Psoas muscle (tissue), 8 donors: ENCODE results near the gene INAFM2. TPM values are rescaled to one million over a fixed set of nuclear protein-coding genes. Genes with fewer than 3 reads are reported as not detected.

ENCODE experiments used
- ATAC-seq, 4 donors: fragments of 200-7000 bp; cut with Tn5 transposase; one replicate each; pipeline ENCODE4 v1.9.1; 2020; ENCODE audit warnings: moderate library complexity in 3 of 4, mild to moderate bottlenecking in 2 of 4
- DNase-seq, 2 donors: peaks; one replicate each; pipeline ENCODE4 v3.0.0-alpha.2; 2020
- H3K27ac ChIP-seq: fragments of 200-600 bp; one replicate; pipeline ENCODE4 v1.8.0; 2022
- H3K27me3 ChIP-seq, 3 donors: fragments of 200-600 bp in 1 of 3; one replicate each; pipeline versions ENCODE4 v1.6.1 to v1.8.0; 2013 to 2022; ENCODE audit warnings: low read length in 2 of 3, mild to moderate bottlenecking in 2 of 3, moderate library complexity in 1 of 3; ENCODE audit not compliant: insufficient read depth in 3 of 3
- H3K36me3 ChIP-seq, 2 donors: fragments of 200-600 bp in 1 of 2; one replicate each; pipeline versions ENCODE4 v1.6.1 to v1.8.0; 2013 to 2022; ENCODE audit warnings: low read depth in 1 of 2, mild to moderate bottlenecking in 1 of 2, moderate library complexity in 1 of 2; ENCODE audit not compliant: insufficient read depth in 1 of 2
- H3K4me1 ChIP-seq: fragments of 200-600 bp; one replicate; pipeline ENCODE4 v1.8.0; 2022
- H3K4me3 ChIP-seq: fragments of 200-600 bp; one replicate; pipeline ENCODE4 v1.8.0; 2022; ENCODE audit warnings: mild to moderate bottlenecking
- H3K9me3 ChIP-seq: fragments of 200-600 bp; one replicate; pipeline ENCODE4 v1.8.0; 2022
- WGBS, 3 donors: extraction: QIAGEN DNeasy Blood & Tissue Kit; methylation state at CpG; one replicate each; pipeline versions ENCODE4 v1.1.6 to v1.1.7; 2013; 5-methylcytosine and 5-hydroxymethylcytosine counted together
- intact Hi-C, 2 donors: fragments of 100-400 bp; cut with DNase I; formaldehyde crosslinking; loops; one replicate each; pipeline versions ENCODE4 v1.11.0 to v1.14.2; 2022
- polyA plus RNA-seq, 3 donors: library from polyadenylated mRNA; stranded (reverse); fragments of 200-250 nt; gene quantifications; one replicate each; pipeline ENCODE4 v1.2.3, GENCODE V29; 2013
- total RNA-seq, 4 donors: library from RNA; stranded (reverse); fragmentation: NEBNext Ultra II Directional in 2 of 4; extraction: Animal tissue kit (Norgen Biotek cat#: 25700) in 2 of 4; gene quantifications; one replicate each; pipeline versions ENCODE4 v1.2.1 to v1.2.4, GENCODE V29; 2021 to 2023
- TF ChIP-seq, protein P1 (sequence below): fragments of 200-600 bp; IDR thresholded peaks from one replicate; pipeline ENCODE4 v1.8.0; 2022; ENCODE audit warnings: antibody characterized with exemption
- donor health status: healthy with polysubstance abuse.
- donor health status: DM: no; HTN: no; CAD: no; lungs with moderate emphysema.
- donor health status: Bipolar disorder and iron deficiency.
- donor health status: healthy.
- donor health status: DM: yes; HTN: yes; CAD: no.
- donor health status: DM: no; HTN: no; CAD: no.
- donor health status: DM: no; HTN: no; CAD: no.
- donor health status: DM: yes; HTN: yes; CAD: no.

Gene INAFM2
- total and polyA plus RNA-seq, 7 donors: 5.8 to 32.4 (median 22.3) TPM

DNA sequence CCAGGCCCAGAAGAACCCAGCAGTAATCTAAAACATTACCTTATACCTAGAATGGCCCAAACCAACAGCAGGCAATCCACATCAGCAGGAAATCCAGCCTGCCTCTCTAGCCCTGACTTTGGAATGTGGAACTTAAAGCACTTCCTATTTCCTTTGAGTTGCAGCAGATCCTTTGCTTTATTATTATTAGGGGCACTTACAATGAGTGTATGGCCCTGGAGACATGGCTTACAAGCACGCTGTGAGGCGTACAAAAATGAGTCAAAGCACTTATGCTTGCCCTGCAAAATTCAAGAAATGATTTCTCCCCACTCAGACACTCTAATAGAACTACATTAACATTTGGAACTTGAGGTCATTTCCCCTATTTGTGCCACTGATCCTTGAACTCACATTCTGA lies 49.5 kb downstream of the INAFM2 start:
- intact Hi-C loops: no loop called here
- no peaks in the 10 kb centered on the region for H3K4me1 ChIP-seq
- H3K27ac ChIP-seq: no peak overlapping the region
- TF ChIP-seq, protein P1, sequence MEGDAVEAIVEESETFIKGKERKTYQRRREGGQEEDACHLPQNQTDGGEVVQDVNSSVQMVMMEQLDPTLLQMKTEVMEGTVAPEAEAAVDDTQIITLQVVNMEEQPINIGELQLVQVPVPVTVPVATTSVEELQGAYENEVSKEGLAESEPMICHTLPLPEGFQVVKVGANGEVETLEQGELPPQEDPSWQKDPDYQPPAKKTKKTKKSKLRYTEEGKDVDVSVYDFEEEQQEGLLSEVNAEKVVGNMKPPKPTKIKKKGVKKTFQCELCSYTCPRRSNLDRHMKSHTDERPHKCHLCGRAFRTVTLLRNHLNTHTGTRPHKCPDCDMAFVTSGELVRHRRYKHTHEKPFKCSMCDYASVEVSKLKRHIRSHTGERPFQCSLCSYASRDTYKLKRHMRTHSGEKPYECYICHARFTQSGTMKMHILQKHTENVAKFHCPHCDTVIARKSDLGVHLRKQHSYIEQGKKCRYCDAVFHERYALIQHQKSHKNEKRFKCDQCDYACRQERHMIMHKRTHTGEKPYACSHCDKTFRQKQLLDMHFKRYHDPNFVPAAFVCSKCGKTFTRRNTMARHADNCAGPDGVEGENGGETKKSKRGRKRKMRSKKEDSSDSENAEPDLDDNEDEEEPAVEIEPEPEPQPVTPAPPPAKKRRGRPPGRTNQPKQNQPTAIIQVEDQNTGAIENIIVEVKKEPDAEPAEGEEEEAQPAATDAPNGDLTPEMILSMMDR: no peak
- no peaks in the 10 kb centered on the region for H3K36me3 ChIP-seq
- no peak for ATAC-seq
- no peak for DNase-seq
- no peaks in the 10 kb centered on the region for H3K27me3 ChIP-seq
- no peak overlapping the region for H3K4me3 ChIP-seq
- H3K9me3 ChIP-seq: no peaks in the 10 kb centered on the region
- WGBS, 3 donors: 45 to 66% (median 65%) methylated on average over 2 of the region's 2 CpGs

Other genes with a start within 250 kb of the INAFM2 start
- 1 to 10 TPM; 1.5 to 5.9 (median 3.7) TPM for gene BMF, start 214.8 kb upstream of the INAFM2 start, total RNA-seq
- gene BMF, start 214.8 kb upstream of the INAFM2 start, polyA plus RNA-seq: 1 to 10 TPM in 2 of 3 donors, under 1 TPM in 1; 0.65 to 7.2 (median 3.4) TPM
- gene BUB1B, start 162.6 kb upstream of the INAFM2 start, total RNA-seq: 1 to 10 TPM in 1 of 4 donors, under 1 TPM in 1, not detected in 2; 0.71 to 1.0 TPM
- gene BUB1B, start 162.6 kb upstream of the INAFM2 start, polyA plus RNA-seq: under 1 TPM in 2 of 3 donors, not detected in 1; 0.10 to 0.42 TPM
- 1 to 10 TPM in 2 of 4 donors, under 1 TPM in 2; 0.44 to 3.0 (median 1.2) TPM for gene PAK6, start 84.6 kb upstream of the INAFM2 start, total RNA-seq
- 1 to 10 TPM in 1 of 3 donors, under 1 TPM in 2; 0.03 to 1.1 (median 0.47) TPM for gene PAK6, start 84.6 kb upstream of the INAFM2 start, polyA plus RNA-seq
- gene ANKRD63, start 40.6 kb upstream of the INAFM2 start, total RNA-seq: not detected
- not detected for gene ANKRD63, start 40.6 kb upstream of the INAFM2 start, polyA plus RNA-seq
- gene PLCB2, start 15.8 kb upstream of the INAFM2 start, total RNA-seq: 1 to 10 TPM; 1.7 to 4.6 (median 3.5) TPM
- 1 to 10 TPM in 2 of 3 donors, under 1 TPM in 1; 0.73 to 2.0 (median 1.6) TPM for gene PLCB2, start 15.8 kb upstream of the INAFM2 start, polyA plus RNA-seq
- 100 to 1,000 TPM in 3 of 4 donors, 10 to 100 TPM in 1; 87.0 to 161 (median 129) TPM for gene CCDC9B, start 17.2 kb downstream of the INAFM2 start, total RNA-seq
- gene CCDC9B, start 17.2 kb downstream of the INAFM2 start, polyA plus RNA-seq: 10 to 100 TPM; 14.5 to 50.5 (median 23.2) TPM
- not detected for gene PHGR1, start 27.3 kb downstream of the INAFM2 start, total RNA-seq
- gene PHGR1, start 27.3 kb downstream of the INAFM2 start, polyA plus RNA-seq: 1 to 10 TPM in 2 of 3 donors, under 1 TPM in 1; 0.49 to 4.8 (median 1.4) TPM
- 1 to 10 TPM in 1 of 4 donors, under 1 TPM in 3; 0.05 to 2.4 (median 0.72) TPM for gene DISP2, start 34.5 kb downstream of the INAFM2 start, total RNA-seq
- gene DISP2, start 34.5 kb downstream of the INAFM2 start, polyA plus RNA-seq: under 1 TPM; 0.42 to 0.79 (median 0.52) TPM
- gene KNSTRN, start 59.0 kb downstream of the INAFM2 start, total RNA-seq: 10 to 100 TPM in 2 of 4 donors, 1 to 10 TPM in 2; 7.7 to 21.3 (median 11.6) TPM
- gene KNSTRN, start 59.0 kb downstream of the INAFM2 start, polyA plus RNA-seq: 10 to 100 TPM; 11.5 to 21.5 (median 18.7) TPM
- 100 to 1,000 TPM in 1 of 4 donors, 10 to 100 TPM in 3; 46.5 to 102 (median 61.4) TPM for gene IVD, start 82.1 kb downstream of the INAFM2 start, total RNA-seq
- gene IVD, start 82.1 kb downstream of the INAFM2 start, polyA plus RNA-seq: 10 to 100 TPM; 27.1 to 35.6 (median 32.6) TPM
- gene BAHD1, start 117.3 kb downstream of the INAFM2 start, total RNA-seq: 10 to 100 TPM; 12.5 to 15.6 (median 13.4) TPM
- gene BAHD1, start 117.3 kb downstream of the INAFM2 start, polyA plus RNA-seq: 10 to 100 TPM in 2 of 3 donors, 1 to 10 TPM in 1; 9.9 to 14.6 (median 12.3) TPM
- gene CHST14, start 147.3 kb downstream of the INAFM2 start, total RNA-seq: 1 to 10 TPM; 3.8 to 5.3 (median 4.2) TPM
- gene CHST14, start 147.3 kb downstream of the INAFM2 start, polyA plus RNA-seq: 1 to 10 TPM; 2.5 to 4.5 (median 2.8) TPM
- 10 to 100 TPM in 3 of 4 donors, 1 to 10 TPM in 1; 9.3 to 23.6 (median 19.8) TPM for gene CCDC32, start 241.3 kb downstream of the INAFM2 start, total RNA-seq
- 10 to 100 TPM; 24.8 to 54.9 (median 38.5) TPM for gene CCDC32, start 241.3 kb downstream of the INAFM2 start, polyA plus RNA-seq
- gene RPUSD2, start 245.6 kb downstream of the INAFM2 start, total RNA-seq: 10 to 100 TPM in 3 of 4 donors, 1 to 10 TPM in 1; 8.7 to 12.5 (median 11.0) TPM
- gene RPUSD2, start 245.6 kb downstream of the INAFM2 start, polyA plus RNA-seq: 10 to 100 TPM in 2 of 3 donors, 1 to 10 TPM in 1; 9.4 to 10.9 (median 10.3) TPM